ENCODE data around the gene TMEM238L. TPM values are rescaled to one million over a fixed set of nuclear protein-coding genes. Genes with fewer than 3 reads are reported as not detected.

Gene TMEM238L
- total RNA-seq, 1 donor: not detected

DNA sequence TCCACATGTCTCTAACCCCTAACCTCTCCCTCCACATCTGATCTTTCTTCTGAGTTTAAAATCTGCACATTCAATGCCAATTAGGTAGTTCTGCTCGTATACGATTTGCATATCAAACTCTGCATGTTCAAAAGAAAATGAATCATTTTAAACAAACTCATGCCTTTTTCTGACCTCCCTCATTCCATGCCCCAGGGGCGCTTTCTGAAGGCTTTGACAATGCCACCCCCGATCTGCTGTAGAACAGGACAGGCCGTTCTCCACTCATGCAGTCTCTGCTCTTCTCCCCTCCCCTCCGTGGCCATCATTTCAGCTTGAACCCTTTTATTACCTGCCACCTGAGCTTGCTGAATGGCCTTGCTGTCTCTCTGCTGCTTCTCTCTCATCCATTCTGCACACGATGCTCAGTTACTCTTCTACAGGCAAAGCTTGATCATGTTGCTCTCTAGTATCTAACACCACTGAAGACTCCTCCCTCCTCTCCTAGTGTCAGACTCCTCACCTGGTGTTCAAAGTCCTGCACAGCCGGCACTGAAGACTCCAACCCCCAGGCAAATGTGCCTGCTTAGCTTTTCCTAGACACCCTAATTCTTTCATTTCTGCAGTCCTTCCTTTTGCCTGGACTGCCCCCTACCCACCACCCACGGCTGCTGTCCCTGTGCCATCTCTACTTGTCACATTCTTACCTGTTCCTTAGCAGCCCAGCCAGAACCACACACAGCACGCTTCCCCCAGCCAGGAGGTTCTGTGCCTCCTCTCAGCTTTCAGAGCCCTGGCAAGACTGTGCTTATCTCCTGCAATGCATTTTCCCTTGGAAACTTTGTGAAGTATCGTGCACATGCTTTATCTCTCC lies 6.2 kb downstream of the TMEM238L start:
- DNase-seq (ENCODE audit: insufficient read length, low spot score, missing footprints): no peak
- Histone ChIP-seq H3K4me2 (ENCODE audit: insufficient read depth, low read length) (no peak overlapping the region), H3K4me3 (ENCODE audit: insufficient read depth, low read length) (no peak overlapping the region), H3K9me3 (ENCODE audit: low read depth, low read length) (no peaks in the 10 kb centered on the region), H3K27me3 (ENCODE audit: insufficient read depth, low read length) (no peaks in the 10 kb centered on the region), H3K4me1 (ENCODE audit: insufficient read depth, low read length) (no peaks in the 10 kb centered on the region), H3K27ac (ENCODE audit: low read depth, low read length) (no peak overlapping the region), H2AFZ (ENCODE audit: low read length) (no peak overlapping the region), H3K36me3 (ENCODE audit: insufficient read depth, low read length) (no peaks in the 10 kb centered on the region), H3K79me2 (ENCODE audit: insufficient read depth, low read length) (no peaks in the 10 kb centered on the region), H4K20me1 (ENCODE audit: insufficient read depth, low read length) (no peaks in the 10 kb centered on the region)
- TF ChIP-seq, protein P1, sequence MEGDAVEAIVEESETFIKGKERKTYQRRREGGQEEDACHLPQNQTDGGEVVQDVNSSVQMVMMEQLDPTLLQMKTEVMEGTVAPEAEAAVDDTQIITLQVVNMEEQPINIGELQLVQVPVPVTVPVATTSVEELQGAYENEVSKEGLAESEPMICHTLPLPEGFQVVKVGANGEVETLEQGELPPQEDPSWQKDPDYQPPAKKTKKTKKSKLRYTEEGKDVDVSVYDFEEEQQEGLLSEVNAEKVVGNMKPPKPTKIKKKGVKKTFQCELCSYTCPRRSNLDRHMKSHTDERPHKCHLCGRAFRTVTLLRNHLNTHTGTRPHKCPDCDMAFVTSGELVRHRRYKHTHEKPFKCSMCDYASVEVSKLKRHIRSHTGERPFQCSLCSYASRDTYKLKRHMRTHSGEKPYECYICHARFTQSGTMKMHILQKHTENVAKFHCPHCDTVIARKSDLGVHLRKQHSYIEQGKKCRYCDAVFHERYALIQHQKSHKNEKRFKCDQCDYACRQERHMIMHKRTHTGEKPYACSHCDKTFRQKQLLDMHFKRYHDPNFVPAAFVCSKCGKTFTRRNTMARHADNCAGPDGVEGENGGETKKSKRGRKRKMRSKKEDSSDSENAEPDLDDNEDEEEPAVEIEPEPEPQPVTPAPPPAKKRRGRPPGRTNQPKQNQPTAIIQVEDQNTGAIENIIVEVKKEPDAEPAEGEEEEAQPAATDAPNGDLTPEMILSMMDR (IDR thresholded peaks at IDR 0.05; ENCODE audit: extremely low read depth, low read depth, low read length): no peak

DNA sequence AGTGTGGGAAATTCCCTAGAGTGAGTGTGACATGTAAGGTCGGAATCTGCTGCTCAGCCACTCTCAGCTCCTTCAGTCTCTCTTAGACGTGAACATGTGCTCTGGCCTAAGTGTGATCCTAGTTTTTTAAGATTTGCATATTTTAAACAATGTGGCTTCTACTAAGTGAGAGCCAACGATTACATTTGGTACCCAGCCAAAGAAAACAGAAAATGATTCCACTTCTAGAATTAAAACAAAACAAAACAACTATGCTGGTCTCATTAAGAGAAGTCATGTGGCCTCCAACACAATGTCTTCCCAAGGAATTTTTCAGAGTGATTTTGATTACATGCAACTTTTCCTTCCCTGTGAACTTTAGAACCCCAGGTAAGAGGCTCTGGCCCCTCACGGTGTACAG lies 10.1 kb downstream of the TMEM238L start:
- H3K9me3 ChIP-seq (ENCODE audit: low read depth, low read length): no peaks in the 10 kb centered on the region
- no peak overlapping the region for H3K4me3 ChIP-seq (ENCODE audit: insufficient read depth, low read length)
- H3K79me2 ChIP-seq (ENCODE audit: insufficient read depth, low read length): no peaks in the 10 kb centered on the region
- H3K4me1 ChIP-seq (ENCODE audit: insufficient read depth, low read length): no peaks in the 10 kb centered on the region
- no peak overlapping the region for H3K4me2 ChIP-seq (ENCODE audit: insufficient read depth, low read length)
- TF ChIP-seq, protein P1 (IDR thresholded peaks at IDR 0.05; ENCODE audit: extremely low read depth, low read depth, low read length): no peak
- H3K36me3 ChIP-seq (ENCODE audit: insufficient read depth, low read length): no peaks in the 10 kb centered on the region
- H3K27ac ChIP-seq (ENCODE audit: low read depth, low read length): no peak overlapping the region
- H3K27me3 ChIP-seq (ENCODE audit: insufficient read depth, low read length): no peaks in the 10 kb centered on the region
- H2AFZ ChIP-seq (ENCODE audit: low read length): no peak overlapping the region
- H4K20me1 ChIP-seq (ENCODE audit: insufficient read depth, low read length): no peaks in the 10 kb centered on the region
- no peak for DNase-seq (ENCODE audit: insufficient read length, low spot score, missing footprints)

DNA sequence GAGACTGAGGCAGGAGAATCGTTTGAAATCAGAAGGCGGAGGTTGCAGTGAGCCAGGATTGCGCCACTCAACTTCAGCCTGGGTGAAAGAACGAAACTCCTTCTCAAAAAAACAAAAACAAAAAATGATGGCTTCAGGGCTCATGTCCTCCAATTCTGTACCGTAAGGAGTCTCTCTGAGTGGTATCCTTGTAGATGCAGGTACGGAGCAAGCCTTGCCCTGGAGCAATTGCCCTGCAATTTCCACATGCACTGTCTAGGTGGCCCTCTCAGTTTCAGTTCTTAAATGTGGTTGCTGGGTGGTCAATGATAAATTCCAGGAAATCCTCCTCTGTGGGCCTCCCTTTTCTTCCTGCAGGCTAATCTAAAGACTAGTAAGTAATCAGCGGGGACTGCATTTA lies 10.6 kb downstream of the TMEM238L start:
- Histone ChIP-seq H3K4me1 (ENCODE audit: insufficient read depth, low read length) (no peaks in the 10 kb centered on the region), H3K36me3 (ENCODE audit: insufficient read depth, low read length) (no peaks in the 10 kb centered on the region), H3K4me2 (ENCODE audit: insufficient read depth, low read length) (no peak overlapping the region), H3K4me3 (ENCODE audit: insufficient read depth, low read length) (no peak overlapping the region), H4K20me1 (ENCODE audit: insufficient read depth, low read length) (no peaks in the 10 kb centered on the region), H3K9me3 (ENCODE audit: low read depth, low read length) (no peaks in the 10 kb centered on the region), H3K27me3 (ENCODE audit: insufficient read depth, low read length) (no peaks in the 10 kb centered on the region), H3K79me2 (ENCODE audit: insufficient read depth, low read length) (no peaks in the 10 kb centered on the region), H2AFZ (ENCODE audit: low read length) (no peak overlapping the region), H3K27ac (ENCODE audit: low read depth, low read length) (no peak overlapping the region)
- no peak for DNase-seq (ENCODE audit: insufficient read length, low spot score, missing footprints)
- TF ChIP-seq, protein P1 (IDR thresholded peaks at IDR 0.05; ENCODE audit: extremely low read depth, low read depth, low read length): no peak

DNA sequence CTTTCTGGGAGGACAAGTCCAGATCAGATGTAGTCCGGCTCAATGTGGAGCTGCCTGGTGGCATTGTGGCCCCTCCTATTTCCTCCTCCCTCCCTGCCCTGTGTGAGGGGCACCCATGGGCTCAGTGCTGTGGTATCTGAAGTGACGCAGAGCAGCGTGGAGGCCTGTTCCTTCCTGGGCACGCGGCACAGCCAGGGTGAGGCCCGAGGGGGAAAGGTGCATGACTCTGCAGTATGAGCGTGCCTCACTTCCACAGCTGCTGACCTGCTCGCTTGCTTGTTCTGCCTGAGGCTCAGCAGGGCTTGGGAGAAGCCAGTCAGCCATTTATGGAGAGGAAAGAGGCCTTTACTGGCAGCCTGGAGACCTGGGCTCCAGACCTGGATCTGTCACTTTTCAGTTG lies 11.7 kb downstream of the TMEM238L start:
- Histone ChIP-seq H4K20me1 (ENCODE audit: insufficient read depth, low read length) (no peaks in the 10 kb centered on the region), H3K4me2 (ENCODE audit: insufficient read depth, low read length) (no peak overlapping the region), H3K9me3 (ENCODE audit: low read depth, low read length) (no peaks in the 10 kb centered on the region), H3K36me3 (ENCODE audit: insufficient read depth, low read length) (no peaks in the 10 kb centered on the region), H3K79me2 (ENCODE audit: insufficient read depth, low read length) (no peaks in the 10 kb centered on the region), H3K4me3 (ENCODE audit: insufficient read depth, low read length) (no peak overlapping the region), H3K27ac (ENCODE audit: low read depth, low read length) (no peak overlapping the region), H2AFZ (ENCODE audit: low read length) (no peak overlapping the region), H3K27me3 (ENCODE audit: insufficient read depth, low read length) (no peaks in the 10 kb centered on the region), H3K4me1 (ENCODE audit: insufficient read depth, low read length) (no peaks in the 10 kb centered on the region)
- DNase-seq (ENCODE audit: insufficient read length, low spot score, missing footprints): no peak
- TF ChIP-seq, protein P1 (IDR thresholded peaks at IDR 0.05; ENCODE audit: extremely low read depth, low read depth, low read length): no peak

Data from osteoblast (primary cell).